ENCODE results near the gene TMEM132D. TPM values are rescaled to one million over a fixed set of nuclear protein-coding genes. Genes with fewer than 3 reads are reported as not detected.

TMEM132D gene
- total RNA-seq, 1 experiment from 2014 or later = 1.4 TPM

- TF ChIP-seq, protein P1, sequence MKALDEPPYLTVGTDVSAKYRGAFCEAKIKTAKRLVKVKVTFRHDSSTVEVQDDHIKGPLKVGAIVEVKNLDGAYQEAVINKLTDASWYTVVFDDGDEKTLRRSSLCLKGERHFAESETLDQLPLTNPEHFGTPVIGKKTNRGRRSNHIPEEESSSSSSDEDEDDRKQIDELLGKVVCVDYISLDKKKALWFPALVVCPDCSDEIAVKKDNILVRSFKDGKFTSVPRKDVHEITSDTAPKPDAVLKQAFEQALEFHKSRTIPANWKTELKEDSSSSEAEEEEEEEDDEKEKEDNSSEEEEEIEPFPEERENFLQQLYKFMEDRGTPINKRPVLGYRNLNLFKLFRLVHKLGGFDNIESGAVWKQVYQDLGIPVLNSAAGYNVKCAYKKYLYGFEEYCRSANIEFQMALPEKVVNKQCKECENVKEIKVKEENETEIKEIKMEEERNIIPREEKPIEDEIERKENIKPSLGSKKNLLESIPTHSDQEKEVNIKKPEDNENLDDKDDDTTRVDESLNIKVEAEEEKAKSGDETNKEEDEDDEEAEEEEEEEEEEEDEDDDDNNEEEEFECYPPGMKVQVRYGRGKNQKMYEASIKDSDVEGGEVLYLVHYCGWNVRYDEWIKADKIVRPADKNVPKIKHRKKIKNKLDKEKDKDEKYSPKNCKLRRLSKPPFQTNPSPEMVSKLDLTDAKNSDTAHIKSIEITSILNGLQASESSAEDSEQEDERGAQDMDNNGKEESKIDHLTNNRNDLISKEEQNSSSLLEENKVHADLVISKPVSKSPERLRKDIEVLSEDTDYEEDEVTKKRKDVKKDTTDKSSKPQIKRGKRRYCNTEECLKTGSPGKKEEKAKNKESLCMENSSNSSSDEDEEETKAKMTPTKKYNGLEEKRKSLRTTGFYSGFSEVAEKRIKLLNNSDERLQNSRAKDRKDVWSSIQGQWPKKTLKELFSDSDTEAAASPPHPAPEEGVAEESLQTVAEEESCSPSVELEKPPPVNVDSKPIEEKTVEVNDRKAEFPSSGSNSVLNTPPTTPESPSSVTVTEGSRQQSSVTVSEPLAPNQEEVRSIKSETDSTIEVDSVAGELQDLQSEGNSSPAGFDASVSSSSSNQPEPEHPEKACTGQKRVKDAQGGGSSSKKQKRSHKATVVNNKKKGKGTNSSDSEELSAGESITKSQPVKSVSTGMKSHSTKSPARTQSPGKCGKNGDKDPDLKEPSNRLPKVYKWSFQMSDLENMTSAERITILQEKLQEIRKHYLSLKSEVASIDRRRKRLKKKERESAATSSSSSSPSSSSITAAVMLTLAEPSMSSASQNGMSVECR (CRISPR knock-in tag; IDR thresholded peaks at IDR 0.05; ENCODE audit: borderline replicate concordance) = no peak
- TF ChIP-seq, protein P2, sequence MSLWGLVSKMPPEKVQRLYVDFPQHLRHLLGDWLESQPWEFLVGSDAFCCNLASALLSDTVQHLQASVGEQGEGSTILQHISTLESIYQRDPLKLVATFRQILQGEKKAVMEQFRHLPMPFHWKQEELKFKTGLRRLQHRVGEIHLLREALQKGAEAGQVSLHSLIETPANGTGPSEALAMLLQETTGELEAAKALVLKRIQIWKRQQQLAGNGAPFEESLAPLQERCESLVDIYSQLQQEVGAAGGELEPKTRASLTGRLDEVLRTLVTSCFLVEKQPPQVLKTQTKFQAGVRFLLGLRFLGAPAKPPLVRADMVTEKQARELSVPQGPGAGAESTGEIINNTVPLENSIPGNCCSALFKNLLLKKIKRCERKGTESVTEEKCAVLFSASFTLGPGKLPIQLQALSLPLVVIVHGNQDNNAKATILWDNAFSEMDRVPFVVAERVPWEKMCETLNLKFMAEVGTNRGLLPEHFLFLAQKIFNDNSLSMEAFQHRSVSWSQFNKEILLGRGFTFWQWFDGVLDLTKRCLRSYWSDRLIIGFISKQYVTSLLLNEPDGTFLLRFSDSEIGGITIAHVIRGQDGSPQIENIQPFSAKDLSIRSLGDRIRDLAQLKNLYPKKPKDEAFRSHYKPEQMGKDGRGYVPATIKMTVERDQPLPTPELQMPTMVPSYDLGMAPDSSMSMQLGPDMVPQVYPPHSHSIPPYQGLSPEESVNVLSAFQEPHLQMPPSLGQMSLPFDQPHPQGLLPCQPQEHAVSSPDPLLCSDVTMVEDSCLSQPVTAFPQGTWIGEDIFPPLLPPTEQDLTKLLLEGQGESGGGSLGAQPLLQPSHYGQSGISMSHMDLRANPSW (CRISPR knock-in tag; conservative IDR thresholded peaks at IDR 0.05; ENCODE audit: low read depth) = no peak
- TF ChIP-seq RELA (CRISPR knock-in tag; IDR thresholded peaks at IDR 0.05; ENCODE audit: borderline replicate concordance) = no peak
- TF ChIP-seq, protein P3, sequence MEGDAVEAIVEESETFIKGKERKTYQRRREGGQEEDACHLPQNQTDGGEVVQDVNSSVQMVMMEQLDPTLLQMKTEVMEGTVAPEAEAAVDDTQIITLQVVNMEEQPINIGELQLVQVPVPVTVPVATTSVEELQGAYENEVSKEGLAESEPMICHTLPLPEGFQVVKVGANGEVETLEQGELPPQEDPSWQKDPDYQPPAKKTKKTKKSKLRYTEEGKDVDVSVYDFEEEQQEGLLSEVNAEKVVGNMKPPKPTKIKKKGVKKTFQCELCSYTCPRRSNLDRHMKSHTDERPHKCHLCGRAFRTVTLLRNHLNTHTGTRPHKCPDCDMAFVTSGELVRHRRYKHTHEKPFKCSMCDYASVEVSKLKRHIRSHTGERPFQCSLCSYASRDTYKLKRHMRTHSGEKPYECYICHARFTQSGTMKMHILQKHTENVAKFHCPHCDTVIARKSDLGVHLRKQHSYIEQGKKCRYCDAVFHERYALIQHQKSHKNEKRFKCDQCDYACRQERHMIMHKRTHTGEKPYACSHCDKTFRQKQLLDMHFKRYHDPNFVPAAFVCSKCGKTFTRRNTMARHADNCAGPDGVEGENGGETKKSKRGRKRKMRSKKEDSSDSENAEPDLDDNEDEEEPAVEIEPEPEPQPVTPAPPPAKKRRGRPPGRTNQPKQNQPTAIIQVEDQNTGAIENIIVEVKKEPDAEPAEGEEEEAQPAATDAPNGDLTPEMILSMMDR (IDR thresholded peaks at IDR 0.05) = no peak
- no peak for TF ChIP-seq TP53 (CRISPR knock-in tag; IDR thresholded peaks at IDR 0.05)
- no peak for TF ChIP-seq ZNF281 (CRISPR knock-in tag; IDR thresholded peaks at IDR 0.05)
- TF ChIP-seq SP1 (CRISPR knock-in tag; conservative IDR thresholded peaks at IDR 0.05) = no peak
- no peak for TF ChIP-seq IRF2 (CRISPR knock-in tag; IDR thresholded peaks at IDR 0.05; ENCODE audit: borderline replicate concordance, low read depth)
- no peak for TF ChIP-seq CDX4 (CRISPR knock-in tag; IDR thresholded peaks at IDR 0.05; ENCODE audit: borderline replicate concordance)
- no peak for TF ChIP-seq OVOL2 (CRISPR knock-in tag; IDR thresholded peaks at IDR 0.05; ENCODE audit: borderline replicate concordance)
- TF ChIP-seq, protein P4, sequence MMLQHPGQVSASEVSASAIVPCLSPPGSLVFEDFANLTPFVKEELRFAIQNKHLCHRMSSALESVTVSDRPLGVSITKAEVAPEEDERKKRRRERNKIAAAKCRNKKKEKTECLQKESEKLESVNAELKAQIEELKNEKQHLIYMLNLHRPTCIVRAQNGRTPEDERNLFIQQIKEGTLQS (CRISPR knock-in tag; conservative IDR thresholded peaks at IDR 0.05) = no peak
- TF ChIP-seq ATF2 (CRISPR knock-in tag; IDR thresholded peaks at IDR 0.05; ENCODE audit: borderline replicate concordance, low read depth) = no peak
Measured at GRCh38 chr12:129385637-129385990, 518.2 kb downstream of the TMEM132D start (continued).

Measured in WTC11 (cell line).